Hindlimb muscle (tissue), 1 donor: ENCODE data around the gene HCN3. TPM values are rescaled to one million over a fixed set of nuclear protein-coding genes. Genes with fewer than 3 reads are reported as not detected.
"Not testable (repeated sequence)": the region's sequence is repeated elsewhere in the genome, so short reads cannot be mapped to it uniquely, and the experiment has no call there.

Source experiments
- DNase-seq: peaks from one replicate; pipeline ENCODE4 v3.0.0-alpha.2; 2013
- polyA plus RNA-seq: library from polyadenylated mRNA; unstranded; fragments of 120-200 nt; gene quantifications from one replicate; pipeline ENCODE4 v1.2.1, GENCODE V29; 2013; ENCODE audit not compliant: insufficient read length

HCN3 gene
- polyA plus RNA-seq, 1 donor = 4.0 TPM

- no peak for DNase-seq
Measured at GRCh38 chr1:155285631-155286044, 8.4 kb downstream of the HCN3 start.

- no peak for DNase-seq
Measured at GRCh38 chr1:155286544-155286943, 9.3 kb downstream of the HCN3 start.

- DNase-seq = no peak
Measured at GRCh38 chr1:155287987-155288543, 10.8 kb downstream of the HCN3 start.

GRCh38 chr1:155291006-155291405 is 13.7 kb downstream of the HCN3 start:
- not testable (repeated sequence) for DNase-seq

- DNase-seq = no peak
Measured at GRCh38 chr1:155293086-155293749, 16.0 kb downstream of the HCN3 start.

GRCh38 chr1:155294520-155295182 is 17.4 kb downstream of the HCN3 start:
- DNase-seq = no peak

GRCh38 chr1:155295183-155295941 is 18.1 kb downstream of the HCN3 start:
- DNase-seq = no peak

- no peak for DNase-seq
Measured at GRCh38 chr1:155295942-155296267, 18.6 kb downstream of the HCN3 start.

GRCh38 chr1:155296661-155297060 is 19.4 kb downstream of the HCN3 start:
- no peak for DNase-seq

- no peak for DNase-seq
Measured at GRCh38 chr1:155297384-155297783, 20.1 kb downstream of the HCN3 start.

GRCh38 chr1:155300024-155300423 is 22.8 kb downstream of the HCN3 start:
- DNase-seq = no peak

GRCh38 chr1:155300553-155301329 is 23.5 kb downstream of the HCN3 start:
- DNase-seq = no peak

GRCh38 chr1:155301342-155301841 is 24.1 kb downstream of the HCN3 start, which contains the start of gene PKLR:
PKLR (minus strand) TSS chr1:155301438; CDS start chr1:155301395, 43 bp downstream.
- no peak for DNase-seq

- no peak for DNase-seq
Measured at GRCh38 chr1:155304558-155305063, 27.3 kb downstream of the HCN3 start.

- DNase-seq = no peak
Measured at GRCh38 chr1:155305881-155306391, 28.7 kb downstream of the HCN3 start.

GRCh38 chr1:155307247-155307740 is 30.0 kb downstream of the HCN3 start:
- peak; percentile 26 for DNase-seq

- peak; percentile 99 for DNase-seq
Measured at GRCh38 chr1:155308493-155309422, 31.5 kb downstream of the HCN3 start, which contains the start of gene FDPS. FDPS (plus strand) TSS chr1:155308866; CDS start chr1:155309790, 924 bp downstream.

- DNase-seq = no peak
Measured at GRCh38 chr1:155309423-155310021, 32.3 kb downstream of the HCN3 start.

- no peak for DNase-seq
Measured at GRCh38 chr1:155313261-155313660, 36.0 kb downstream of the HCN3 start.

GRCh38 chr1:155316922-155317321 is 39.7 kb downstream of the HCN3 start:
- no peak for DNase-seq
